HEK293 (cell line): Measurements from ENCODE around the gene RPS6KA5.

Experiments used
- CTCF ChIP-seq: fragments of 450-650 bp; formaldehyde crosslinking; IDR thresholded peaks from 2 replicates; pipeline ENCODE4 v1.5.1; 2016; ENCODE audit warnings: missing biosample characterization, missing genetic modification characterization
- PBX3 ChIP-seq: sonication (generic); formaldehyde crosslinking; IDR thresholded peaks from 2 replicates; pipeline ENCODE4 v1.8.1; 2022; ENCODE audit warnings: mild to moderate bottlenecking, moderate library complexity, missing genetic modification reagents
- ZNF132 ChIP-seq: fragments of 450-650 bp; formaldehyde crosslinking; IDR thresholded peaks from 2 replicates; pipeline ENCODE4 v1.5.1; 2017; ENCODE audit warnings: missing biosample characterization, missing genetic modification characterization, borderline replicate concordance
- ZNF18 ChIP-seq: fragments of 450-650 bp; formaldehyde crosslinking; IDR thresholded peaks from 2 replicates; pipeline ENCODE4 v1.5.1; 2016; ENCODE audit warnings: missing biosample characterization, missing genetic modification characterization
- ZNF239 ChIP-seq: fragments of 450-650 bp; formaldehyde crosslinking; IDR thresholded peaks from 2 replicates; pipeline ENCODE4 v1.5.1; 2016; ENCODE audit warnings: missing biosample characterization, missing genetic modification characterization
- ZNF274 ChIP-seq, 2 experiments: fragments of 200-500 bp in 1 of 2; fragments of 450-650 bp in 1 of 2; sonication (Bioruptor generic) in 1 of 2; formaldehyde crosslinking in 1 of 2; IDR thresholded peaks; 2 replicates each; pipeline versions ENCODE4 v1.5.1 to v1.6.1; 2014 to 2016; ENCODE audit warnings: borderline replicate concordance in 1 of 2, inconsistent platforms in 1 of 2, low read length in 1 of 2, missing biosample characterization in 1 of 2, missing genetic modification characterization in 1 of 2
- ZNF571 ChIP-seq: fragments of 450-650 bp; formaldehyde crosslinking; IDR thresholded peaks from 2 replicates; pipeline ENCODE4 v1.5.0; 2017; ENCODE audit warnings: missing biosample characterization, missing genetic modification characterization
- ZNF626 ChIP-seq: fragments of 450-650 bp; sonication (Bioruptor Pico); formaldehyde crosslinking; IDR thresholded peaks from 2 replicates; pipeline ENCODE4 v1.5.1; 2018; ENCODE audit warnings: missing biosample characterization, missing genetic modification characterization, inconsistent platforms
- ZNF670 ChIP-seq: fragments of 450-650 bp; formaldehyde crosslinking; IDR thresholded peaks from 2 replicates; pipeline ENCODE4 v1.5.1; 2016; ENCODE audit warnings: missing biosample characterization, missing genetic modification characterization, low read depth
- ZNF777 ChIP-seq: fragments of 450-650 bp; formaldehyde crosslinking; IDR thresholded peaks from 2 replicates; pipeline ENCODE4 v1.5.1; 2017; ENCODE audit warnings: missing biosample characterization, missing genetic modification characterization, borderline replicate concordance
- TF ChIP-seq, protein P1 (sequence below): fragments of 450-650 bp; formaldehyde crosslinking; IDR thresholded peaks from 2 replicates; pipeline ENCODE4 v1.5.1; 2016; ENCODE audit warnings: missing biosample characterization, missing genetic modification characterization
- TF ChIP-seq, protein P2 (sequence below): fragments of 450-650 bp; formaldehyde crosslinking; IDR thresholded peaks from 2 replicates; pipeline ENCODE4 v1.5.1; 2016; ENCODE audit warnings: missing biosample characterization, missing genetic modification characterization, low read depth

- TF ChIP-seq ZNF239 (tag by site-specific recombination) (no peak), CTCF (tag by site-specific recombination) (no peak), ZNF626 (no peak), PBX3 (no peak), ZNF777 (no peak), ZNF670 (tag by site-specific recombination) (no peak), ZNF18 (no peak), ZNF132 (tag by site-specific recombination) (no peak), ZNF571 (tag by site-specific recombination) (no peak), ZNF274 (IDR thresholded peaks at IDR 0.05; ENCODE audit: low read length) (no peak), ZNF274 (tag by site-specific recombination; IDR thresholded peaks at IDR 0.05; ENCODE audit: borderline replicate concordance) (no peak)
- TF ChIP-seq, protein P1, sequence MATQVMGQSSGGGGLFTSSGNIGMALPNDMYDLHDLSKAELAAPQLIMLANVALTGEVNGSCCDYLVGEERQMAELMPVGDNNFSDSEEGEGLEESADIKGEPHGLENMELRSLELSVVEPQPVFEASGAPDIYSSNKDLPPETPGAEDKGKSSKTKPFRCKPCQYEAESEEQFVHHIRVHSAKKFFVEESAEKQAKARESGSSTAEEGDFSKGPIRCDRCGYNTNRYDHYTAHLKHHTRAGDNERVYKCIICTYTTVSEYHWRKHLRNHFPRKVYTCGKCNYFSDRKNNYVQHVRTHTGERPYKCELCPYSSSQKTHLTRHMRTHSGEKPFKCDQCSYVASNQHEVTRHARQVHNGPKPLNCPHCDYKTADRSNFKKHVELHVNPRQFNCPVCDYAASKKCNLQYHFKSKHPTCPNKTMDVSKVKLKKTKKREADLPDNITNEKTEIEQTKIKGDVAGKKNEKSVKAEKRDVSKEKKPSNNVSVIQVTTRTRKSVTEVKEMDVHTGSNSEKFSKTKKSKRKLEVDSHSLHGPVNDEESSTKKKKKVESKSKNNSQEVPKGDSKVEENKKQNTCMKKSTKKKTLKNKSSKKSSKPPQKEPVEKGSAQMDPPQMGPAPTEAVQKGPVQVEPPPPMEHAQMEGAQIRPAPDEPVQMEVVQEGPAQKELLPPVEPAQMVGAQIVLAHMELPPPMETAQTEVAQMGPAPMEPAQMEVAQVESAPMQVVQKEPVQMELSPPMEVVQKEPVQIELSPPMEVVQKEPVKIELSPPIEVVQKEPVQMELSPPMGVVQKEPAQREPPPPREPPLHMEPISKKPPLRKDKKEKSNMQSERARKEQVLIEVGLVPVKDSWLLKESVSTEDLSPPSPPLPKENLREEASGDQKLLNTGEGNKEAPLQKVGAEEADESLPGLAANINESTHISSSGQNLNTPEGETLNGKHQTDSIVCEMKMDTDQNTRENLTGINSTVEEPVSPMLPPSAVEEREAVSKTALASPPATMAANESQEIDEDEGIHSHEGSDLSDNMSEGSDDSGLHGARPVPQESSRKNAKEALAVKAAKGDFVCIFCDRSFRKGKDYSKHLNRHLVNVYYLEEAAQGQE (tag by site-specific recombination) = no peak
- TF ChIP-seq, protein P2, sequence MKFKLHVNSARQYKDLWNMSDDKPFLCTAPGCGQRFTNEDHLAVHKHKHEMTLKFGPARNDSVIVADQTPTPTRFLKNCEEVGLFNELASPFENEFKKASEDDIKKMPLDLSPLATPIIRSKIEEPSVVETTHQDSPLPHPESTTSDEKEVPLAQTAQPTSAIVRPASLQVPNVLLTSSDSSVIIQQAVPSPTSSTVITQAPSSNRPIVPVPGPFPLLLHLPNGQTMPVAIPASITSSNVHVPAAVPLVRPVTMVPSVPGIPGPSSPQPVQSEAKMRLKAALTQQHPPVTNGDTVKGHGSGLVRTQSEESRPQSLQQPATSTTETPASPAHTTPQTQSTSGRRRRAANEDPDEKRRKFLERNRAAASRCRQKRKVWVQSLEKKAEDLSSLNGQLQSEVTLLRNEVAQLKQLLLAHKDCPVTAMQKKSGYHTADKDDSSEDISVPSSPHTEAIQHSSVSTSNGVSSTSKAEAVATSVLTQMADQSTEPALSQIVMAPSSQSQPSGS (tag by site-specific recombination) = no peak
Measured at GRCh38 chr14:90969531-90970166, 90.8 kb downstream of the RPS6KA5 start.
